NCI-H2107 treated with DMSO at 0.1 percent for 48 hours (cell line): ENCODE measurements around the gene MTA2.
"Not testable (repeated sequence)": the region's sequence is repeated elsewhere in the genome, so short reads cannot be mapped to it uniquely, and the experiment has no call there.

Experiments used
- DNase-seq: peaks from one replicate; lab custom pipeline; 2025; ENCODE audit not compliant: unreplicated experiment; lab: John Stamatoyannopoulos, UW

MTA2 gene

GRCh38 chr11:62567018-62567633 lies 34.5 kb downstream of the MTA2 start:
- DNase-seq: no peak

DNA sequence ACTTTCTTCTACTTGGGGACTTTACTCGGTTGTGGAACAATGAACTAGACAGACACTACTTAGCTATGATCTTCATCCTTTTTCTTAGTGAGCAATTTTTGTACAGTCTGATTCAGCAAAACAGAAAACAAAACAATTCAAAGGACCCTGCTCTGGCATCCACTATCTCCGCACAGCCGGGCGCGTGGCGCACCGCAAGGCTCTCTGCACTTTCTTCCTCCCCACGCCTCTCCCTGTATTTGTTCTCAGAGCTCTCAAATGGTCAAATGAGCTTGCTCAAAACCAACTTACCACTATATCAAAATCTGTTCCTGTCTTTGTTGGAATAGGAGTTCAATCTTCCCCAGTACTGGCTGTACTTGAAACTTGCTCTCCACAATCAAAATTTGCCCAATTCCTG lies 35.4 kb downstream of the MTA2 start:
- DNase-seq: no peak

GRCh38 chr11:62565100-62565802 lies 36.4 kb downstream of the MTA2 start:
- DNase-seq: no peak

- DNase-seq: not testable (repeated sequence)
Observed at GRCh38 chr11:62561677-62562230, 39.9 kb downstream of the MTA2 start.

- peak; percentile 71 for DNase-seq
Observed at GRCh38 chr11:62560566-62561103, 41.0 kb downstream of the MTA2 start.

DNA sequence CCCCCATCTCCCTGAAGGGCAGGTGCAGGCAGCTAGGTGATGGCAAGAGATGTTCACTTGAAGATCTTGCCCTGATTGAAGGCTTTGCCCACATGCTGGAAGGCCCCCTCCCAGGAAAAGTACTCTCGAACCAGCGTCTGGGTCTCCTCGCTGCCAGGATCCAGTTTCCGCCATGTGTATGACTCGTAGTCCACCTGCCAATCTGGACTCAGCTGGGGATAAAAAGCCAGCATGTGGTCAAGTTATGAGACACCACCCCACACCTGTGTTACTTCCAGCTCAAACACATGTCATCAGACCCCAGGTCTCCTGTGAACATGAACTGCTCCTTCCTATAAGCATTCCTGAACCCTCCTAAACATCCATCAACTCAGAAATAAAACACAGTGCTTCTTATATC lies 42.0 kb downstream of the MTA2 start:
- not testable (repeated sequence) for DNase-seq

- no peak for DNase-seq
Observed at GRCh38 chr11:62559204-62559603, 42.5 kb downstream of the MTA2 start.

- no peak for DNase-seq
Observed at GRCh38 chr11:62558669-62559068, 43.0 kb downstream of the MTA2 start.

GRCh38 chr11:62556875-62557631 lies 44.6 kb downstream of the MTA2 start:
- DNase-seq: no peak

DNA sequence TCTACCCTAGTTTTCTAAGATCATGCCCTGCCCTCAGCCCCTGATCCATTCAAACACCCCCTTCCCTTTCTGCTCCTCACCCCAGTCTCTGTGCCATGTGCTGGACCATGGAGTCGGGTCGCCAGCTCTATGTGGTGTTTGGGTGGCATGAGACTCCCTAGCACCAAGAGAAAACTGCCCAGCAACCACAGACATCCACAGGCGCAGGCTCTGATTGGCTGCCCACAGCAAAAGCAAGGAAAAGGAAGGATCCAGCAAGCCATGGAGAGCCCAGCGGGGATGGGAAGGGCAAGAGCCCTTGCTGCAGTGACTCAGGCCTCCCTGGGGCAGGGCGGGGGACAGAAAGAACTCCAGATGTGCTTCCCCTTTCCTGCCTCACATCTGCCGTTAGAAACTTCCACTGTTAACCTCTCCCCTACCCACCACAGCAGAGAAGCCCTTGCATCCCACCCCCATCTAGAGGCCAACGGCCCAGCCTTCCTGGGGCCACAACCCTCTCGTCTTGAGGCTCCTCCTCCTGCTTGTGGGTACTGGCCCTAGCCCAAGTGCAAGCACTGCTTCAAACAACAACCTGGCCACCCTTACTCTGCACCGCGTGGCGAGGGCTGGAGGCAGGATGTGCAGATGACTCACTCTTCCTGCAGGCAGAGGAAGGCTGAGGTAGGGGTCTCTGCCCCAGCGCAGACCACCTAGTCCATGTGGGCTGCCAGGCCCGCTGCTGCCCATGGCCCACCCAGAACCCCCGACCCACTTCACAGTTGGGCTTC lies 45.4 kb downstream of the MTA2 start:
- DNase-seq: no peak

- DNase-seq: no peak
Observed at GRCh38 chr11:62555464-62556107, 46.1 kb downstream of the MTA2 start.

GRCh38 chr11:62554387-62555167 lies 47.1 kb downstream of the MTA2 start:
- DNase-seq: no peak

DNA sequence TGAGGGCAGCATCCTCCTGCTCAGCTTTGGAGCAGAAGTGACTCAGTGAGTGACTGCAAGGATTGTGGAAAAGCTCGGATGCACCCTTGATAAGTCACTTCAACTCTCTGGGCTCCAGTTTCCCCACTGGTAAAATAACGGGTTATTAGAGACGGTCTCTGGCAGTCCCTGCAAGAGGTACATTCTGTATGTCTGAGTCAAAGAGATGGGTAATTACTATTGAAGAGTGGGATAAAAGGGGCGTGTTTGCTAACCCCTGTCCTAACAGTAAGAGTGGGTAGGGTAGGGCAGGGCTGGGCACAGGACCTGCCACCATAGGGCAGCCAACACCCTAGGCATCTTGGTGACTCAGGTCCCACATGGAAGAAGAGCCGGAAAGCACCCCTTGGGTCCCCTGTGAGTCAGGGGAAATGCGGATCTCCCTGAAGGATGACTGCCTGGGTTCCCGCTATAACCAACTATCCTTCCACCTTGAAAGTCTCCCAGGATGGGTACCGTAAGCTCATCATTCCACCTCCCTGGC lies 47.8 kb downstream of the MTA2 start:
- no peak for DNase-seq

GRCh38 chr11:62553080-62553838 lies 48.4 kb downstream of the MTA2 start:
- no peak for DNase-seq

GRCh38 chr11:62552485-62553079 lies 49.1 kb downstream of the MTA2 start:
- DNase-seq: no peak

GRCh38 chr11:62550478-62550877 lies 51.2 kb downstream of the MTA2 start:
- DNase-seq: not testable (repeated sequence)

- DNase-seq: no peak
Observed at GRCh38 chr11:62548545-62549335, 52.9 kb downstream of the MTA2 start.
